Measurements from ENCODE around the gene MDK. TPM values are rescaled to one million over a fixed set of nuclear protein-coding genes. Genes with fewer than 3 reads are reported as not detected.
A peak's percentile ranks its signal among the peaks of the same experiment; 100 is the strongest.

Gene MDK
- total and polyA plus RNA-seq, 8 donors = 4.3 to 84.4 (median 21.9) TPM

- Histone ChIP-seq H3K27me3 (no peaks in the 10 kb centered on the region), H3K4me1 (no peaks in the 10 kb centered on the region), H3K9me3 (no peaks in the 10 kb centered on the region), H3K4me3 (no peak overlapping the region), H3K36me3 (peaks cover 0 to 35% (median 20%) of the 10 kb centered on the region in 3 donors), H3K27ac (no peak overlapping the region)
- 90 to 92% methylated on average over 30 of the region's 30 CpGs for WGBS, 2 donors
- no peak for TF ChIP-seq CTCF (IDR thresholded peaks at IDR 0.05)
- DNase-seq = peak in 2 of 6 donors; percentile 20 to 64
- intact Hi-C loops (cut with DNase I) = no loop called here
- peak in 1 of 4 donors; percentile 14 for ATAC-seq
- no peak for FAIRE-seq
Measured at GRCh38 chr11:46373787-46374740, 7.4 kb upstream of the MDK start.

- no peaks in the 10 kb centered on the region for H3K4me1 ChIP-seq
- no peak for ATAC-seq
- no peak overlapping the region for H3K27ac ChIP-seq
- intact Hi-C loops (cut with DNase I) = no loop called here
- WGBS, 2 donors = 87 to 89% methylated on average over 15 of the region's 15 CpGs
- H3K9me3 ChIP-seq = no peaks in the 10 kb centered on the region
- H3K4me3 ChIP-seq = no peak overlapping the region
- DNase-seq = peak in 1 of 6 donors; percentile 18
- no peak for FAIRE-seq
- H3K36me3 ChIP-seq = peaks cover 0 to 35% (median 20%) of the 10 kb centered on the region in 3 donors
- no peaks in the 10 kb centered on the region for H3K27me3 ChIP-seq
- TF ChIP-seq CTCF (IDR thresholded peaks at IDR 0.05) = no peak
Measured at GRCh38 chr11:46374815-46375214, 6.7 kb upstream of the MDK start.

GRCh38 chr11:46375392-46376101, 5.9 kb upstream of the MDK start:
- Histone ChIP-seq H3K4me1 (no peaks in the 10 kb centered on the region), H3K4me3 (no peak overlapping the region), H3K36me3 (peaks cover 0 to 31% (median 20%) of the 10 kb centered on the region in 3 donors), H3K27ac (no peak overlapping the region), H3K9me3 (no peaks in the 10 kb centered on the region), H3K27me3 (no peaks in the 10 kb centered on the region)
- DNase-seq (peak in 1 of 6 donors; percentile 34), ATAC-seq (no peak), FAIRE-seq (no peak)
- intact Hi-C loops (cut with DNase I) = no loop called here
- no peak for TF ChIP-seq CTCF (IDR thresholded peaks at IDR 0.05)
- 94 to 96% methylated on average over 37 to 38 of the region's 38 CpGs for WGBS, 2 donors

- Histone ChIP-seq H3K9me3 (no peaks in the 10 kb centered on the region), H3K36me3 (peaks cover 0 to 27% (median 20%) of the 10 kb centered on the region in 3 donors), H3K4me1 (no peaks in the 10 kb centered on the region), H3K27ac (no peak overlapping the region), H3K4me3 (no peak overlapping the region), H3K27me3 (no peaks in the 10 kb centered on the region)
- FAIRE-seq (no peak), DNase-seq (peak in 2 of 6 donors; percentile 20 to 78), ATAC-seq (no peak)
- intact Hi-C loops (cut with DNase I) = no loop called here
- no peak for TF ChIP-seq CTCF (IDR thresholded peaks at IDR 0.05)
- WGBS, 2 donors = 90 to 92% methylated on average over 17 to 19 of the region's 19 CpGs
Measured at GRCh38 chr11:46376258-46377050, 5.0 kb upstream of the MDK start.

Measured in pancreas (tissue), 10 donors.